NCI-H774 (cell line): Measurements from ENCODE around the gene ANKRD45.
"Not testable (repeated sequence)": the region's sequence is repeated elsewhere in the genome, so short reads cannot be mapped to it uniquely, and the experiment has no call there.

ENCODE experiments used
- DNase-seq: peaks from one replicate; lab custom pipeline; 2025; lab: John Stamatoyannopoulos, UW

The ANKRD45 gene

GRCh38 chr1:173642450-173643139, 27.1 kb downstream of the ANKRD45 start:
- DNase-seq, result not testable (repeated sequence)

DNA sequence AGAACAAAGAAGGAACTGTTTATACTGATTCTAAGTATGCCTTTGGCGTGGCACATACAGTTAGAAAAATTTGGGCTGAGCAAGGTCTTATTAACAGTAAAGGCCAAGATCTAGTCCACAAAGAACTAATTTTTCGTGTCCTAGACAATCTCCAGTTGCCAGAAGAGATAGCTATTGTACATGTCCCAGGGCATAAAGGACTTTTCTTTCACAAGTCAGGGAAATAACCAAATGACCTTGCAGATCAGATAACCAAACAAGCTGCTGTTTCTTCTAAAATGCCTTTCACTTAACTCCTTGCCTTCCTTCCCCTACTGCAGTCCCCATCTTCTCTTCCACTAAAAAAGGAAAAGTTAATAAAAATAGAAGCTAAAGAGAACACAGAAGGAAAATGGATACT, 30.5 kb downstream of the ANKRD45 start:
- no peak for DNase-seq

- no peak for DNase-seq
Measured at GRCh38 chr1:173638043-173639021, 31.3 kb downstream of the ANKRD45 start.

DNA sequence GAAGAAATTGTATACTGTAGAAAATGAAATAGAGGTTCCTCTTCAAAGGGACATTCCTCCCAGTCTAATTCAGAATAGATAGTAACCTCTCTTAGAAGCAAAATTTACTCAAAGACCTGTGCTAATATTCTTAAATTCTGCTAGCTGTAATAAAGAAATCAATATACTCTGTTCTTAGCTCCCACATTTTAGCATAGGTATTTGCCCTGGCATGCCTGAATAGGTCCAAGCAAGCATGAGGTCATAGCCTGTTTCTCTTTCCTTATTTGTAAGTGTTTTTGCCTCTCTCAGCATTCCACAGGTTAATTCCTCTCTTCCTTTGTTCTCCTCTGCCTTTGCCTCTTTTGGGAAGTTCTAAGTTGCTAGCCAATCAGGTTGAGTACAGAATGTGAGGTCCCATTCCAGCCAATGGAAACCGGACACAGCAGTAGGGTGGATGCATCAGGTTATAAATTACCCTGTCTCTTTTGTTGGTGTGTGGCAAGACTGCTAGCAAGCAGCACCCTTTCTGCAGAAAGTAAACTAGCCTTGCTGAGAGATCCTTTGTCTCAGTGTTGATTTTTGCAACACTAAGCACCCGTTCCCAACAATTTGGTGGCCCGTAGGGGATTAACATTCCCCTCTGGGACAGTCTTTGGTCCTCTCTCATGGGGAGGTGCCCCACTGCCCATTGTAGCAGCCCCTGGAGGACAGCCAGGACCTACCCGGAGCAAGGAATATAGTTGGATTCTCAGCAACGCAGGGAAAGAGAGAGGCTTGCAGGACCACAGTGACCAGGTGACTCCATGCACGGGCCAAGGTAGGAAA, 32.2 kb downstream of the ANKRD45 start:
- not testable (repeated sequence) for DNase-seq

GRCh38 chr1:173635116-173635515, 34.5 kb downstream of the ANKRD45 start, which contains the start of gene TEX50:
Gene TEX50 (plus strand): TSS chr1:173635338. CDS start chr1:173635522, 184 bp downstream.
- DNase-seq, result no peak

DNA sequence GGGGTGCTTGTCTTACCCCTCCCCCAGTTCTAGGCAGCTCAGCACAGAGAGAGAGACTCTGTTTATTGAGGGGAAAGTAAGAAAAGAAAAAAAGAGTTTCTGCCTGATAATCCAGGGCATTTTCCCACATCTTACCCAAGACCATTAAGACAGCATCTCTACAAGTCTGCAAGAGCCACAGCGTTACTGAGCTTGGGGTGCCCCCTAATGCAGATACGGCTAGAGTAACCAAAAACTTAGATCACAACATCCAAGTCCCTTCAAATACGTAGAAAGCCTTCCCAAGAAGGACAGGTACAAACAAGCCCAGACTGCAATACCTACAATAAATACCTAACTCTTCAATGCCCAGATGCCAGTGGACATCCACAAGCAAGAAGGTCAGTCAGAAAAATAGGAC, 40.8 kb downstream of the ANKRD45 start:
- no peak for DNase-seq

DNA sequence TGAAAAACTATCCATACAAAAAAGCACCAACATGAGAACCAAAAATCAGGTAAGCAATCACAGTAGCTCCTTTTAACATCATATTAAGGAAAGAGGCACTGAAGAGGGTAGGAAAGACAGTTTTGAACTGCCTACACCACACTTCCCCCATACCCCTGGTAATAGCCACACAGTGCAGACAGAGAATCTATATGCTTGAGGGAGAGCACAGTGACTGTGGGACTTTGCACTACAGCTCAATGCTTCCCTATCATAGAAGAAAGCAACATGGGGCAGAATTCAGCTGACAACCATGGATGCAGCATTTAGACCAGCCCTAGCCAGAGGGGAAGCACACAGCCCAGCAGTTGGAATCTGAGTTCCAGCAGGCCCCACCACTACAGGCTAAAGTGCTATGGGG, 42.4 kb downstream of the ANKRD45 start:
- DNase-seq, result no peak

- DNase-seq, result no peak
Measured at GRCh38 chr1:173616859-173617258, 52.8 kb downstream of the ANKRD45 start.

- DNase-seq, result not testable (repeated sequence)
Measured at GRCh38 chr1:173613086-173613485, 56.6 kb downstream of the ANKRD45 start.

DNA sequence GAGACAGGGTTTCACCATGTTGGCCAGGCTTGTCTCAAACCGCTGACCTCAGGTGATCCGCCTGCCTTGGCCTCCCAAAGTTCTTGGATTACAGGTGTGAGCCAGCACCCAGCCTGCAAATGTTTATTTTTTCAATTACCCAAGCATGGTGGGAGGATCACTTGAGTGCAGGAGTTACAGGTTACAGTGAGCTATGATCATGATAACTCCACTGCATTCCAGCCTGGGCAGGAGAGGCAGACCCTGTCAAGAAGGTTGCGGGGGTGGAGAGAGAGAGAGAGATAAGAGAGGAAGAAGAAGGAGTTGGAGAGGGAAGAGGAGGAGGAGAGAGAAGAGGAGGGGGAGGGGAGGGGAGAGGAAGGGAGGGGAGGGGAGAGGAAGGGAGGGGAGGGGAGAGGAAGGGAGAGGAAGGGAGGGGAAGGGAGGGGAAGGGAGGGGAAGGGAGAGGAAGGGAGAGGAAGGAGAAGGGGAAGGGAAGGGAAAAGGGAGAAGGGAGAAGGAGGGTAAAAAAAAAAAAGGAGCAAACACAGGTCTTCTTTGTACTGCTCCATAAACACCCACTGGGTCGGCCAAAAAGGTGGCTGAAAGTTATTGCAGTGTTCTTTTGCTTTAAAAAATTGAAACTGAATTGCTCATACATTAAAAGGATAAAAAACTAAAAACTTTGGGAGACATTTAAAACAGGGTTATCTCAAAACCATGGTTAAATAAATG, 61.0 kb downstream of the ANKRD45 start:
- DNase-seq, result no peak

DNA sequence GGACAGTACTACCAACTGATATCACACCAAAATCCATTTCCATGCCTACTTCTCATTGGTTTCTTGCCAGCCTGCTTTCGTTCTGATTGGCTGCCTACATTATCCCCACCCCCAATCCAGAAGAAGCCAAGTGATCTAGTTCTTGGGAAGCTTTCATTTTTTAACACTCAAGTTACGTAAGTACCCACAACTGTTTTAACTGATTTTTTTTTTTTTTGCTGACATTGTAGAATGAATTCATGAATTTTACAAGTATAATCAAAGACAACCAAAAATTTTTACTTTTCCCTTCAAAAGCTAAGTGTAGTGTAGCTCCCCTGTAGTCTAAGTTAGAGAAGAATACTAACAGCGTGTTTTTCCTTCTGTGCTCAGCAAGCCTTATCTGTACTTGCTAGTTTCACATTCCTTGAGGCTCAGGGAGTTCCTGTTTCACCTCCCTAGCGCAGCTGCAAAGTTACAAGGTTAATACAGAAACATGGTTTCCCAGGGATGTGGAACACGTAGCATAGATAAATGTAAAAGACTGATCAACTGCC, 66.5 kb downstream of the ANKRD45 start, which contains the start of gene SLC9C2:
Gene SLC9C2, minus strand, starts transcription at position 17 of the 536 bp plus-strand sequence. CDS start 1,296 bp downstream, outside the sequence.
- no peak for DNase-seq

- DNase-seq, result no peak
Measured at GRCh38 chr1:173601588-173601987, 68.1 kb downstream of the ANKRD45 start.

DNA sequence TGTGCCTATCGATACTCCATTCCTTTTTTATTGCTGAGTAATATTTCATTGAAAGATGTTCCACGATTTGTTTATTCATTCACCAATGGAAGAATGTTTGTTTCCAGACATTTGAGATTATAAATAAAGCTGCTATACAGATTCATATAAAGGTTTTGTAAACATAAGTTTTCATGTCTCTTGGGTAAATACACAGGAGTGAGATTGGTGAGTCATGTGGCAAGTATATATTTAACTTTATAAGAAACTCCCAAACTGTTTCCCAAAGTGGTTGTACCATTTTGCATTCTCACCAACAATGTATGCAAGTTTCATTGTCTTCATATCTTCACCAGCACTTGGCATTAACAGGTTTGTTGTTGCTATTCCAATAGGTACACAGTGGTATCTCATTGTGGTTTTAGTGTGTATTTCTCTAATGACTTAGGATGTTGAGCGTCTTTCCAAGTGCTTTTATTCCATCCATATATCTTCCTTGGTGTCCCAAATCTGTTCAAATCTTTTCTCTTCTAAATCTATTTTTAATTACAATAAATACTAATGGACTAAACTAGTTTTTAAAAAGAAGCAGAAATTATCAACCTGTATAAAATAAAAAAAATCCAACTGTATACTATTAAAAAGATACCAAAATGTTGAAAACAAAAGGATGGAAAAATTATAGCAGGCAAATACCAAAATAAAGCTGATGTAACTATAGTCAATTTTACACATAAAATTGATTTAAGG, 73.4 kb downstream of the ANKRD45 start:
- DNase-seq, result no peak

GRCh38 chr1:173591138-173591537, 78.5 kb downstream of the ANKRD45 start:
- not testable (repeated sequence) for DNase-seq

DNA sequence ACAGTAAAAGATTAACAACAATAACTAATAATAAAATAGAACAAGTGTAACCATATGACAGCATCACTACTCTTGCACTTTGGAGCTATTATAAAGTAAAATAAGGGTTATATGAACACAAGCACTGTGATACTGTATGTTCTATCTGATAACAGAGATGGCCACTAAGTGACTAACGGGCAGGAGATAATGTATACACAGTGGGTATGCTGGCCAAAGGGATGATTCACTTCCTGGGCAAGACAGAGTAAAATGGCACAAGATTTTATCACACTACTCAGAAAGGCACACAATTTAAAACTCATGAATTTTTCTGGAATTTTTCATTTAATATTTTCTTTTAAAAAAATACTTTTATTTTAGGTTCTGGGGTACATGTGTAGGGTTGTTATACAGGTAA, 79.1 kb downstream of the ANKRD45 start:
- DNase-seq, result no peak

- no peak for DNase-seq
Measured at GRCh38 chr1:173581383-173582079, 88.1 kb downstream of the ANKRD45 start.

DNA sequence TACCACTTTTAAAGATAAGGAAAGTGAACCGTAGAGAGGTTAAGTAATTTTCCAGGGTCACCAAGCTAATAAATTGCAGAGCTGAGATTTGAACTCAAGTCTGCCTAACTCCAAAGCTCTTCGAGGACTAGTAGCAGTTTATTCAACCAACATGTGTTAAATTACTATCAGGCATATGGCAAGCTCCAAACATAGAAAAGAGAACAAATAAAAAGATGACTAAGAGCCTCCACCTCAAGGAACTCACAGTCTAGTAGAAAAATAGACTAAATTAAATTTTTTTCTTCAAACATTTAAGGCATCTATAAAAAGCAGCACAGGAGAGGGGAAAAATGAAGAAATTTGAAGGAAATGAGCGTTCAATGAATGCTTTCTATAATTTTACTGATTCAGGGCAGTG, 89.0 kb downstream of the ANKRD45 start:
- DNase-seq, result no peak

GRCh38 chr1:173580071-173580470, 89.6 kb downstream of the ANKRD45 start:
- DNase-seq, result no peak

- no peak for DNase-seq
Measured at GRCh38 chr1:173573596-173573995, 96.1 kb downstream of the ANKRD45 start.
